GM21825 (cell line): Measurements from ENCODE around the gene DROSHA.
"Not testable (repeated sequence)": the region's sequence is repeated elsewhere in the genome, so short reads cannot be mapped to it uniquely, and the experiment has no call there.

Source experiments
- ATAC-seq: cut with Tn5 transposase; IDR thresholded peaks from one replicate; pipeline ENCODE4 v1.9.1; 2021; ENCODE audit warnings: mild to moderate bottlenecking, moderate library complexity; ENCODE audit not compliant: unreplicated experiment

DROSHA gene

GRCh38 chr5:31421806-31422586, 109.9 kb downstream of the DROSHA start:
- no peak for ATAC-seq

- no peak for ATAC-seq
Observed at GRCh38 chr5:31417512-31417911, 114.4 kb downstream of the DROSHA start.

- ATAC-seq, result no peak
Observed at GRCh38 chr5:31416547-31416946, 115.3 kb downstream of the DROSHA start.

- no peak for ATAC-seq
Observed at GRCh38 chr5:31415960-31416359, 115.9 kb downstream of the DROSHA start.

- ATAC-seq, result no peak
Observed at GRCh38 chr5:31415009-31415923, 116.6 kb downstream of the DROSHA start.

- no peak for ATAC-seq
Observed at GRCh38 chr5:31413030-31413812, 118.7 kb downstream of the DROSHA start.

GRCh38 chr5:31412324-31412723, 119.6 kb downstream of the DROSHA start:
- ATAC-seq, result no peak

GRCh38 chr5:31410089-31410488, 121.8 kb downstream of the DROSHA start:
- no peak for ATAC-seq

GRCh38 chr5:31408814-31409213, 123.1 kb downstream of the DROSHA start:
- ATAC-seq, result no peak

- ATAC-seq, result no peak
Observed at GRCh38 chr5:31407921-31408693, 123.8 kb downstream of the DROSHA start.

GRCh38 chr5:31404325-31404724, 127.6 kb downstream of the DROSHA start:
- no peak for ATAC-seq

- no peak for ATAC-seq
Observed at GRCh38 chr5:31401691-31402090, 130.2 kb downstream of the DROSHA start.

GRCh38 chr5:31397926-31398557, 133.9 kb downstream of the DROSHA start:
- no peak for ATAC-seq

- ATAC-seq, result no peak
Observed at GRCh38 chr5:31396611-31397295, 135.1 kb downstream of the DROSHA start.

GRCh38 chr5:31395450-31396045, 136.3 kb downstream of the DROSHA start:
- not testable (repeated sequence) for ATAC-seq

- ATAC-seq, result no peak
Observed at GRCh38 chr5:31393126-31393525, 138.8 kb downstream of the DROSHA start.

GRCh38 chr5:31392061-31392460, 139.8 kb downstream of the DROSHA start:
- ATAC-seq, result no peak

- no peak for ATAC-seq
Observed at GRCh38 chr5:31390256-31390655, 141.6 kb downstream of the DROSHA start.
